Stomach (tissue), 4 donors: ENCODE measurements around the gene ORM1.
A peak's percentile ranks its signal among the peaks of the same experiment; 100 is the strongest.

Source experiments
- CTCF ChIP-seq, 7 experiments: fragments of 450-650 bp in 4 of 7; fragments of 200-600 bp in 3 of 7; sonication (generic) in 3 of 7; IDR thresholded peaks; one replicate each; pipeline ENCODE4 v1.5.1; 2016 to 2019; ENCODE audit warnings: antibody characterized with exemption in 7 of 7, control low read depth in 2 of 7, mild to moderate bottlenecking in 1 of 7
- EP300 ChIP-seq: sonication (generic); formaldehyde crosslinking; IDR thresholded peaks from one replicate; pipeline ENCODE4 v1.6.1; 2017; ENCODE audit warnings: antibody characterized with exemption
- POLR2A ChIP-seq, 4 donors: fragments of 450-650 bp; IDR thresholded peaks; one replicate each; pipeline ENCODE4 v1.6.1; 2016; ENCODE audit warnings: antibody characterized with exemption in 4 of 4, control low read depth in 2 of 4, mild to moderate bottlenecking in 1 of 4, moderate library complexity in 1 of 4
- POLR2AphosphoS5 ChIP-seq, 3 donors: sonication (generic); formaldehyde crosslinking; IDR thresholded peaks; one replicate each; pipeline ENCODE4 v1.6.1; 2016; ENCODE audit warnings: antibody characterized with exemption in 3 of 3

- TF ChIP-seq POLR2A (IDR thresholded peaks at IDR 0.05) (no peak), CTCF (IDR thresholded peaks at IDR 0.05) (peak in 6 of 7 experiments; percentile 62 to 98 (median 95)), EP300 (no peak), POLR2AphosphoS5 (IDR thresholded peaks at IDR 0.05) (no peak)
These were observed 31.8 kb upstream of the ORM1 start for GRCh38 chr9:114291064-114291474.
